PC-3 (cell line): ENCODE results near the gene RNF166. TPM values are rescaled to one million over a fixed set of nuclear protein-coding genes. Genes with fewer than 3 reads are reported as not detected.

Experiments
- ATAC-seq: fragments of 200-7000 bp; cut with Tn5 transposase; 2 replicates; pipeline ENCODE4 v1.9.1; 2020; ENCODE audit warnings: mild to moderate bottlenecking, moderate library complexity
- BruUV-seq: library from RNA; stranded (reverse); fragments of 400-500 nt; replicated peaks from 2 replicates; lab custom pipeline; 2021; lab: Mats Ljungman, UMichigan
- CTCF ChIA-PET: fragments of 300-600 bp; sonication (Branson Sonifier 250); formaldehyde crosslinking; loops from one replicate; lab custom pipeline; 2022; ENCODE audit warnings: antibody characterized with exemption; lab: Charles Lee
- POLR2A ChIA-PET: fragments of 300-600 bp; sonication (Branson Sonifier 250); formaldehyde crosslinking; loops from one replicate; lab custom pipeline; 2022; ENCODE audit warnings: antibody characterized with exemption; ENCODE audit not compliant: unreplicated experiment; lab: Charles Lee
- DNase-seq: peaks from one replicate; pipeline ENCODE4 v3.0.0-alpha.2; 2015
- H2AFZ ChIP-seq: fragments of 300-600 bp; sonication (generic); 2 replicates; pipeline ENCODE4 v1.6.0; 2016; ENCODE audit warnings: antibody characterized with exemption, low read length
- H3F3A ChIP-seq: fragments of 300-600 bp; sonication (generic); one replicate; pipeline ENCODE4 v1.6.0; 2017; ENCODE audit warnings: antibody characterized with exemption, low read length, control low read depth, mild to moderate bottlenecking; ENCODE audit not compliant: unreplicated experiment
- H3K27ac ChIP-seq: fragments of 300-600 bp; sonication (generic); 2 replicates; pipeline ENCODE4 v1.5.1; 2016; ENCODE audit warnings: mild to moderate bottlenecking, low read length
- H3K27me3 ChIP-seq: fragments of 300-600 bp; sonication (generic); 2 replicates; pipeline ENCODE4 v1.6.1; 2016; ENCODE audit warnings: low read length, mixed read lengths
- H3K36me3 ChIP-seq: fragments of 300-600 bp; sonication (generic); 2 replicates; pipeline ENCODE4 v1.6.1; 2016; ENCODE audit warnings: low read depth, mixed run types, low read length, mixed read lengths
- H3K4me1 ChIP-seq: fragments of 300-600 bp; sonication (generic); 2 replicates; pipeline ENCODE4 v1.5.1; 2016; ENCODE audit warnings: low read length; ENCODE audit not compliant: insufficient read depth
- H3K4me2 ChIP-seq: fragments of 300-600 bp; sonication (generic); 2 replicates; pipeline ENCODE4 v1.6.0; 2016; ENCODE audit warnings: low read length
- H3K4me3 ChIP-seq: fragments of 300-600 bp; sonication (generic); 2 replicates; pipeline ENCODE4 v1.5.1; 2016; ENCODE audit warnings: mild to moderate bottlenecking, low read length, mixed read lengths
- H3K79me2 ChIP-seq: fragments of 300-600 bp; sonication (generic); 2 replicates; pipeline ENCODE4 v1.6.1; 2017; ENCODE audit warnings: low read length, mixed read lengths
- H3K9ac ChIP-seq: fragments of 300-600 bp; sonication (generic); 2 replicates; pipeline ENCODE4 v1.6.0; 2016; ENCODE audit warnings: mild to moderate bottlenecking, low read length
- H3K9me2 ChIP-seq: fragments of 300-600 bp; sonication (generic); replicated peaks from 2 replicates; pipeline ENCODE4 v1.6.1; 2016; ENCODE audit warnings: mixed run types, low read length, mixed read lengths
- H3K9me3 ChIP-seq: fragments of 300-600 bp; sonication (generic); 2 replicates; pipeline ENCODE4 v1.6.1; 2016; ENCODE audit warnings: low read length, mixed read lengths
- H4K20me1 ChIP-seq: fragments of 300-600 bp; sonication (generic); 2 replicates; pipeline ENCODE4 v1.6.1; 2016; ENCODE audit warnings: low read length, mixed read lengths
- EZH2 ChIP-seq: fragments of 300-600 bp; sonication (generic); IDR thresholded peaks from one replicate; pipeline ENCODE4 v1.6.1; 2017; ENCODE audit warnings: antibody characterized with exemption, mild to moderate bottlenecking, low read length; ENCODE audit not compliant: unreplicated experiment
- EZH2phosphoT487 ChIP-seq: fragments of 300-600 bp; sonication (generic); IDR thresholded peaks from 2 replicates; pipeline ENCODE4 v1.6.1; 2018; ENCODE audit warnings: mild to moderate bottlenecking, antibody characterized with exemption, low read length, borderline replicate concordance
- intact Hi-C: fragments of 100-400 bp; cut with micrococcal nuclease; formaldehyde crosslinking; loops from 2 replicates; pipeline ENCODE4 v1.9.0; 2023
- total RNA-seq: library from RNA; depleted of rRNA; stranded (reverse); fragments of >200 nt; gene quantifications from 2 replicates; pipeline ENCODE4 v1.2.3, GENCODE V29; 2014
- TF ChIP-seq, protein P1 (sequence below): fragments of 300-600 bp; sonication (generic); conservative IDR thresholded peaks from 2 replicates; pipeline ENCODE4 v1.5.1; 2017; ENCODE audit warnings: antibody characterized with exemption, low read depth, mild to moderate bottlenecking, low read length

The RNF166 gene
- total RNA-seq, 1 experiment from 2014 or later: 28.8 TPM

- no TSS peak for BruUV-seq
- CTCF ChIA-PET: no interaction called here
- no peaks in the 10 kb centered on the region; the same call in 1 of the 2 replicates for H3K4me1 ChIP-seq
- 0 out of 2 replicates have a peak, but pooled peaks cover 3% of the 10 kb centered on the region for H4K20me1 ChIP-seq
- H3K9me3 ChIP-seq: no peaks in the 10 kb centered on the region
- peak within 1 kb of the TSS; percentile 88 for H3K4me3 ChIP-seq
- POLR2A ChIA-PET: no interaction called here
- H3K79me2 ChIP-seq: peaks cover 18% of the 10 kb centered on the region
- no peaks in the 10 kb centered on the region for H3K36me3 ChIP-seq
- DNase-seq (peak; percentile 94), ATAC-seq (peak; percentile 99)
- peak within 1 kb of the TSS; percentile 70 for H3K27ac ChIP-seq
- H3K27me3 ChIP-seq: no peaks in the 10 kb centered on the region
- TF ChIP-seq, protein P1, sequence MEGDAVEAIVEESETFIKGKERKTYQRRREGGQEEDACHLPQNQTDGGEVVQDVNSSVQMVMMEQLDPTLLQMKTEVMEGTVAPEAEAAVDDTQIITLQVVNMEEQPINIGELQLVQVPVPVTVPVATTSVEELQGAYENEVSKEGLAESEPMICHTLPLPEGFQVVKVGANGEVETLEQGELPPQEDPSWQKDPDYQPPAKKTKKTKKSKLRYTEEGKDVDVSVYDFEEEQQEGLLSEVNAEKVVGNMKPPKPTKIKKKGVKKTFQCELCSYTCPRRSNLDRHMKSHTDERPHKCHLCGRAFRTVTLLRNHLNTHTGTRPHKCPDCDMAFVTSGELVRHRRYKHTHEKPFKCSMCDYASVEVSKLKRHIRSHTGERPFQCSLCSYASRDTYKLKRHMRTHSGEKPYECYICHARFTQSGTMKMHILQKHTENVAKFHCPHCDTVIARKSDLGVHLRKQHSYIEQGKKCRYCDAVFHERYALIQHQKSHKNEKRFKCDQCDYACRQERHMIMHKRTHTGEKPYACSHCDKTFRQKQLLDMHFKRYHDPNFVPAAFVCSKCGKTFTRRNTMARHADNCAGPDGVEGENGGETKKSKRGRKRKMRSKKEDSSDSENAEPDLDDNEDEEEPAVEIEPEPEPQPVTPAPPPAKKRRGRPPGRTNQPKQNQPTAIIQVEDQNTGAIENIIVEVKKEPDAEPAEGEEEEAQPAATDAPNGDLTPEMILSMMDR: 0 out of 2 replicates have a peak, but pooled peaks have one; percentile 10
- TF ChIP-seq EZH2phosphoT487: no peak
- peak within 1 kb of the TSS; percentile 98 for H3K4me2 ChIP-seq
- H2AFZ ChIP-seq: peak within 1 kb of the TSS; percentile 89
- H3F3A ChIP-seq: no peaks in the 10 kb centered on the region
- intact Hi-C loops: loop anchor here (1.0 kb wide), 1 partner anchor 23 kb away; the partner anchor contains the start of gene SNAI3
- peak within 1 kb of the TSS; percentile 95 for H3K9ac ChIP-seq
- H3K9me2 ChIP-seq: no peaks in the 10 kb centered on the region
These were observed 43.2 kb downstream of the RNF166 start, which contains the start of gene MVD for GRCh38 chr16:88662843-88663606. MVD (minus strand) TSS chr16:88663091; CDS start chr16:88663080, 11 bp downstream.

- ChIA-PET CTCF (no interaction called here), POLR2A (no interaction called here)
- ATAC-seq: no peak
- H3K79me2 ChIP-seq: peaks cover 18% of the 10 kb centered on the region
- peak overlapping the region; percentile 70 for H3K27ac ChIP-seq
- H3K4me2 ChIP-seq: peak overlapping the region; percentile 98
- no peaks in the 10 kb centered on the region for H3F3A ChIP-seq
- H3K9ac ChIP-seq: peak overlapping the region; percentile 95
- no peaks in the 10 kb centered on the region for H3K9me2 ChIP-seq
- 0 out of 2 replicates have a peak, but pooled peaks cover 3% of the 10 kb centered on the region for H4K20me1 ChIP-seq
- no peak for DNase-seq
- H3K4me1 ChIP-seq: no peaks in the 10 kb centered on the region; the same call in 1 of the 2 replicates
- no peaks in the 10 kb centered on the region for H3K36me3 ChIP-seq
- no peak for TF ChIP-seq EZH2
- TF ChIP-seq EZH2phosphoT487: no peak
- TF ChIP-seq, protein P1: no peak
- H2AFZ ChIP-seq: peak overlapping the region; percentile 86
- H3K9me3 ChIP-seq: no peaks in the 10 kb centered on the region
- peak overlapping the region; percentile 88 for H3K4me3 ChIP-seq
- no peaks in the 10 kb centered on the region for H3K27me3 ChIP-seq
- BruUV-seq: TSS peak; percentile 74
- intact Hi-C loops: no loop called here
These were observed 43.9 kb downstream of the RNF166 start for GRCh38 chr16:88662222-88662842.
